ENCODE data around the gene COX8C.
A peak's percentile ranks its signal among the peaks of the same experiment; 100 is the strongest.

DNA sequence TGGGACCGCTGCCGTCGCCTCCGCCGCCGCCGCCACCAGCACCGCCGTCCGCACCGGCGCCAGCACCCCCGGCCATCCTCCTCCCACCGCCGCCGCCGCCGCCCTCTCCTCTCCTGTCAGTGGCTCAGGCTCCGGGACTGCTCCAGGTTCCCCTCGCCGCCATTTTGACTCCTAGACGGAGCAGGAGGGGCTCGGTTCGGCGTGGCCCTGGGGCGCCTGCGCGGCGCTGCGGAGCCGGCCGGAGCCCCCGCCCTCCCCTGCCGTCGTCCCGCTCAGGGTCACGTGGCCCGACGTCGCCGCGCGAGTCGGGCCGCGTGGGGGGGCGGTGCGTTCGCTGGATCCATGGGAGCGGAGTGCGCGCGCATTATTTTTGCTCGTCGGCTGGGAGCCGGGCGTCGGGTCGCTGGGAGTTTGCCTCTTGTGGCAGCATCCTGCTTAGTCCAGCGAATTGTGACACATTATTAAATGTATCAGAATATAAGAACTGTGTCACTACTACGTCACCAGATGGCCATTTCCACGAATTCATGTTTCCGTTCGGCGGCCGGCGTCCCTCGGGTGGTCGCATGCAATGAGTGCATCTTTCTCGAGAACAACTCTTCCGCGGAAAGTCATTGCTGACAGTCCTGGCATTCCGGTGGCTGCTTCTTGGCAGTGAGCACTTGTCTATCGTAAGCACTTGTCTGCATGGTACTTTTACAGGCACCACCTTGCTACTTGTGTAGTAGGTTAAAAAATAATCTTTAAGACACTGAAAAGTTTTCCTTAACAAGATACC, 13.9 kb upstream of the COX8C start, which contains the start of gene BTBD7:
- TF ChIP-seq EZH2 (IDR thresholded peaks at IDR 0.05), result no peak
- peak; percentile 92 for TF ChIP-seq POLR2AphosphoS5 (IDR thresholded peaks at IDR 0.05; ENCODE audit: borderline replicate concordance, low read depth, low read length)
- TF ChIP-seq FOXP2 (optimal IDR thresholded peaks at IDR 0.05; ENCODE audit: control extremely low read depth, extremely low read length, insufficient read depth), result no peak
